ENCODE data around the gene BCL2L12. TPM values are rescaled to one million over a fixed set of nuclear protein-coding genes. Genes with fewer than 3 reads are reported as not detected.
"Not testable (repeated sequence)": the region's sequence is repeated elsewhere in the genome, so short reads cannot be mapped to it uniquely, and the experiment has no call there.

The BCL2L12 gene
- total and polyA plus RNA-seq, 4 donors: 0.89 to 15.0 (median 7.9) TPM

DNA sequence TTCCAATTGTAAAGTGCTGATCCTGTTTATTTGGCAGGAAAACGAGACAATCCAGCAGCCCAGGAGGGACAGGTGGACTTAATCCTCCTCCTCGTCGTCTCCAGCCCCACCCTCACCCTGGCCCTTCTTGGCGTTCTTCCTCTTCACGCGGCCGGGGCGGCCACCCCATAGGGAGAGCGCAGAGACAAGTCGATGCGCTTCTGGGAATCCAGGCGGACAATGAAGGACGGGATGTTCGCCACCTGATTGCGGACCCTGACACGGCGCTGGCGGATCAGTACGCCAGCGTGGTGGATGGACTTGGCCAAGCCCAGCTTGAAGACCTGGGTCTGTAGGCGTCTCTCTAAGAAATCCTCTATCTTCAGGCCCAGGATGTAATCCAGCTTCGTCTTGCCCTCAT lies 53.7 kb downstream of the BCL2L12 start:
- 81% methylated on average over 19 of the region's 22 CpGs for WGBS (ENCODE audit: insufficient coverage)
- not testable (repeated sequence) for H3K36me3 ChIP-seq (ENCODE audit: control insufficient read depth, insufficient read depth, low read length); H3K27me3 ChIP-seq (ENCODE audit: control insufficient read depth, insufficient read depth, low read length); H3K4me1 ChIP-seq (ENCODE audit: control insufficient read depth, insufficient read depth, low read length); H3K27ac ChIP-seq (ENCODE audit: low read depth, low read length); H3K9me3 ChIP-seq (ENCODE audit: control insufficient read depth, insufficient read depth, low read length); H3K4me3 ChIP-seq (ENCODE audit: low read depth, low read length); DNase-seq (ENCODE audit: low read depth in 4 of 6, low spot score in 6 of 6)

Small RNA genes lying within 50 kb of the gene (small RNA-seq; reads per million reads assigned to genes)
- not detected for gene MIR5088 (ENCODE audit: low replicate concordance)

Other genes with a start within 250 kb of the BCL2L12 start
- gene PTH2, start 242.5 kb upstream of the BCL2L12 start, total RNA-seq: not detected
- gene PTH2, start 242.5 kb upstream of the BCL2L12 start, polyA plus RNA-seq (ENCODE audit: insufficient read length in 2 of 2): not detected
- not detected for gene GFY, start 240.5 kb upstream of the BCL2L12 start, total RNA-seq
- under 1 TPM; 0.54 TPM for gene GFY, start 240.5 kb upstream of the BCL2L12 start, polyA plus RNA-seq (ENCODE audit: insufficient read length in 2 of 2)
- 1 to 10 TPM in 1 of 2 donors, under 1 TPM in 1; 0.55 to 4.2 TPM for gene SLC17A7, start 224.4 kb upstream of the BCL2L12 start, total RNA-seq
- 1 to 10 TPM in 1 of 2 donors, under 1 TPM in 1; 0.51 to 1.1 TPM for gene SLC17A7, start 224.4 kb upstream of the BCL2L12 start, polyA plus RNA-seq (ENCODE audit: insufficient read length in 2 of 2)
- gene PIH1D1, start 214.1 kb upstream of the BCL2L12 start, total RNA-seq: 10 to 100 TPM; 56.6 to 96.3 TPM
- 10 to 100 TPM; 71.5 to 81.6 TPM for gene PIH1D1, start 214.1 kb upstream of the BCL2L12 start, polyA plus RNA-seq (ENCODE audit: insufficient read length in 2 of 2)
- 10 to 100 TPM; 15.7 to 22.3 TPM for gene ALDH16A1, start 212.7 kb upstream of the BCL2L12 start, total RNA-seq
- gene ALDH16A1, start 212.7 kb upstream of the BCL2L12 start, polyA plus RNA-seq (ENCODE audit: insufficient read length in 2 of 2): 10 to 100 TPM; 16.1 to 18.2 TPM
- 1 to 10 TPM; 1.2 to 4.1 TPM for gene FLT3LG, start 191.7 kb upstream of the BCL2L12 start, total RNA-seq
- gene FLT3LG, start 191.7 kb upstream of the BCL2L12 start, polyA plus RNA-seq (ENCODE audit: insufficient read length in 2 of 2): 1 to 10 TPM; 4.8 to 5.2 TPM
- 1,000 to 10,000 TPM; 1,320 to 2,994 TPM for gene RPL13A, start 178.3 kb upstream of the BCL2L12 start, total RNA-seq
- 1,000 to 10,000 TPM; 1,955 to 2,049 TPM for gene RPL13A, start 178.3 kb upstream of the BCL2L12 start, polyA plus RNA-seq (ENCODE audit: insufficient read length in 2 of 2)
- gene RPS11, start 169.5 kb upstream of the BCL2L12 start, total RNA-seq: 1,000 to 10,000 TPM; 1,713 to 3,396 TPM
- 1,000 to 10,000 TPM; 1,893 to 1,945 TPM for gene RPS11, start 169.5 kb upstream of the BCL2L12 start, polyA plus RNA-seq (ENCODE audit: insufficient read length in 2 of 2)
- gene FCGRT, start 153.3 kb upstream of the BCL2L12 start, total RNA-seq: 100 to 1,000 TPM in 1 of 2 donors, 10 to 100 TPM in 1; 67.9 to 339 TPM
- gene FCGRT, start 153.3 kb upstream of the BCL2L12 start, polyA plus RNA-seq (ENCODE audit: insufficient read length in 2 of 2): 100 to 1,000 TPM in 1 of 2 donors, 10 to 100 TPM in 1; 80.2 to 131 TPM
- 10 to 100 TPM; 24.9 to 85.2 TPM for gene RCN3, start 137.9 kb upstream of the BCL2L12 start, total RNA-seq
- gene RCN3, start 137.9 kb upstream of the BCL2L12 start, polyA plus RNA-seq (ENCODE audit: insufficient read length in 2 of 2): 10 to 100 TPM; 14.5 to 36.5 TPM
- 10 to 100 TPM; 32.2 to 86.1 TPM for gene NOSIP, start 85.4 kb upstream of the BCL2L12 start, total RNA-seq
- 10 to 100 TPM; 63.9 to 67.4 TPM for gene NOSIP, start 85.4 kb upstream of the BCL2L12 start, polyA plus RNA-seq (ENCODE audit: insufficient read length in 2 of 2)
- under 1 TPM; 0.79 to 0.83 TPM for gene PRRG2, start 84.6 kb upstream of the BCL2L12 start, total RNA-seq
- 1 to 10 TPM in 1 of 2 donors, under 1 TPM in 1; 0.78 to 1.5 TPM for gene PRRG2, start 84.6 kb upstream of the BCL2L12 start, polyA plus RNA-seq (ENCODE audit: insufficient read length in 2 of 2)
- 1 to 10 TPM; 6.6 to 8.2 TPM for gene PRR12, start 74.8 kb upstream of the BCL2L12 start, total RNA-seq
- 10 to 100 TPM; 37.7 to 42.3 TPM for gene PRR12, start 74.8 kb upstream of the BCL2L12 start, polyA plus RNA-seq (ENCODE audit: insufficient read length in 2 of 2)
- 10 to 100 TPM in 1 of 2 donors, 1 to 10 TPM in 1; 4.7 to 16.7 TPM for gene RRAS, start 25.8 kb upstream of the BCL2L12 start, total RNA-seq
- 10 to 100 TPM; 13.4 to 16.7 TPM for gene RRAS, start 25.8 kb upstream of the BCL2L12 start, polyA plus RNA-seq (ENCODE audit: insufficient read length in 2 of 2)
- 10 to 100 TPM; 11.8 to 12.2 TPM for gene SCAF1, start 23.7 kb upstream of the BCL2L12 start, total RNA-seq
- 10 to 100 TPM; 66.3 to 70.8 TPM for gene SCAF1, start 23.7 kb upstream of the BCL2L12 start, polyA plus RNA-seq (ENCODE audit: insufficient read length in 2 of 2)
- 10 to 100 TPM; 21.8 to 63.9 TPM for gene IRF3, start 76 bp upstream of the BCL2L12 start, total RNA-seq
- 10 to 100 TPM; 39.2 to 51.4 TPM for gene IRF3, start 76 bp upstream of the BCL2L12 start, polyA plus RNA-seq (ENCODE audit: insufficient read length in 2 of 2)
- gene PRMT1, start 11.3 kb downstream of the BCL2L12 start, total RNA-seq: 100 to 1,000 TPM; 150 to 186 TPM
- 100 to 1,000 TPM; 221 to 249 TPM for gene PRMT1, start 11.3 kb downstream of the BCL2L12 start, polyA plus RNA-seq (ENCODE audit: insufficient read length in 2 of 2)
- under 1 TPM; 0.69 to 0.88 TPM for gene ADM5, start 23.7 kb downstream of the BCL2L12 start, total RNA-seq
- 1 to 10 TPM; 3.1 to 3.3 TPM for gene ADM5, start 23.7 kb downstream of the BCL2L12 start, polyA plus RNA-seq (ENCODE audit: insufficient read length in 2 of 2)
- 10 to 100 TPM; 23.2 to 32.4 TPM for gene CPT1C, start 25.2 kb downstream of the BCL2L12 start, total RNA-seq
- 100 to 1,000 TPM; 110 to 128 TPM for gene CPT1C, start 25.2 kb downstream of the BCL2L12 start, polyA plus RNA-seq (ENCODE audit: insufficient read length in 2 of 2)
- under 1 TPM; 0.10 to 0.50 TPM for gene TSKS, start 97.4 kb downstream of the BCL2L12 start, total RNA-seq
- under 1 TPM; 0.35 to 0.47 TPM for gene TSKS, start 97.4 kb downstream of the BCL2L12 start, polyA plus RNA-seq (ENCODE audit: insufficient read length in 2 of 2)
- gene AP2A1, start 101.1 kb downstream of the BCL2L12 start, total RNA-seq: 10 to 100 TPM; 58.5 to 61.6 TPM
- gene AP2A1, start 101.1 kb downstream of the BCL2L12 start, polyA plus RNA-seq (ENCODE audit: insufficient read length in 2 of 2): 100 to 1,000 TPM; 151 to 156 TPM
- 10 to 100 TPM; 17.2 to 29.0 TPM for gene FUZ, start 147.4 kb downstream of the BCL2L12 start, total RNA-seq
- gene FUZ, start 147.4 kb downstream of the BCL2L12 start, polyA plus RNA-seq (ENCODE audit: insufficient read length in 2 of 2): 10 to 100 TPM; 32.6 to 35.0 TPM
- gene MED25, start 152.4 kb downstream of the BCL2L12 start, total RNA-seq: 10 to 100 TPM; 16.7 to 21.8 TPM
- 10 to 100 TPM; 64.7 to 68.2 TPM for gene MED25, start 152.4 kb downstream of the BCL2L12 start, polyA plus RNA-seq (ENCODE audit: insufficient read length in 2 of 2)
- gene PTOV1, start 185.2 kb downstream of the BCL2L12 start, total RNA-seq: 100 to 1,000 TPM in 1 of 2 donors, 10 to 100 TPM in 1; 62.2 to 220 TPM
- gene PTOV1, start 185.2 kb downstream of the BCL2L12 start, polyA plus RNA-seq (ENCODE audit: insufficient read length in 2 of 2): 100 to 1,000 TPM; 420 to 438 TPM
- 10 to 100 TPM; 22.2 to 47.1 TPM for gene PNKP, start 201.6 kb downstream of the BCL2L12 start, total RNA-seq
- gene PNKP, start 201.6 kb downstream of the BCL2L12 start, polyA plus RNA-seq (ENCODE audit: insufficient read length in 2 of 2): 10 to 100 TPM; 53.5 to 87.1 TPM
- 1 to 10 TPM; 3.8 to 9.0 TPM for gene AKT1S1, start 211.4 kb downstream of the BCL2L12 start, total RNA-seq
- 10 to 100 TPM; 43.0 to 43.8 TPM for gene AKT1S1, start 211.4 kb downstream of the BCL2L12 start, polyA plus RNA-seq (ENCODE audit: insufficient read length in 2 of 2)
- gene TBC1D17, start 211.8 kb downstream of the BCL2L12 start, total RNA-seq: 10 to 100 TPM in 1 of 2 donors, 1 to 10 TPM in 1; 9.6 to 13.9 TPM
- 10 to 100 TPM; 67.2 to 78.6 TPM for gene TBC1D17, start 211.8 kb downstream of the BCL2L12 start, polyA plus RNA-seq (ENCODE audit: insufficient read length in 2 of 2)
- under 1 TPM; 0.30 to 0.33 TPM for gene IL4I1, start 231.0 kb downstream of the BCL2L12 start, total RNA-seq
- gene IL4I1, start 231.0 kb downstream of the BCL2L12 start, polyA plus RNA-seq (ENCODE audit: insufficient read length in 2 of 2): 1 to 10 TPM in 1 of 2 donors, under 1 TPM in 1; 0.89 to 1.3 TPM